Measurements from ENCODE around the gene TGFB2.
A peak's percentile ranks its signal among the peaks of the same experiment; 100 is the strongest.

The TGFB2 gene

GRCh38 chr1:218344814-218345672 is at the start of gene TGFB2:
Gene TGFB2, plus strand, starts transcription at chr1:218345336. Its CDS starts 1,366 bp downstream, at chr1:218346702.
- Histone ChIP-seq H3K4me1 (ENCODE audit: control insufficient read depth, insufficient read depth, low read length, unreplicated experiment) (peaks cover 12% of the 10 kb centered on the region), H3K27ac (ENCODE audit: low read depth, low read length) (peak within 1 kb of the TSS; percentile 55; the same call in 1 of the 2 replicates), H3K4me3 (ENCODE audit: low read depth, low read length) (peak within 1 kb of the TSS; percentile 81), H3K79me2 (ENCODE audit: control insufficient read depth, insufficient read depth, low read length, unreplicated experiment) (peaks cover 19% of the 10 kb centered on the region), H2AFZ (ENCODE audit: low read length, unreplicated experiment) (peak within 1 kb of the TSS; percentile 90), H3K36me3 (ENCODE audit: insufficient read depth, low read length) (no peaks in the 10 kb centered on the region), H3K27me3 (ENCODE audit: insufficient read depth, low read length) (no peaks in the 10 kb centered on the region)

- H3K4me3 ChIP-seq (ENCODE audit: low read depth, low read length) = no peak overlapping the region
- peaks cover 32% of the 10 kb centered on the region for H3K4me1 ChIP-seq (ENCODE audit: control insufficient read depth, insufficient read depth, low read length, unreplicated experiment)
- no peak overlapping the region for H3K27ac ChIP-seq (ENCODE audit: low read depth, low read length)
- no peak overlapping the region for H2AFZ ChIP-seq (ENCODE audit: low read length, unreplicated experiment)
- H3K79me2 ChIP-seq (ENCODE audit: control insufficient read depth, insufficient read depth, low read length, unreplicated experiment) = peaks cover 32% of the 10 kb centered on the region
- no peaks in the 10 kb centered on the region for H3K27me3 ChIP-seq (ENCODE audit: insufficient read depth, low read length)
- H3K36me3 ChIP-seq (ENCODE audit: insufficient read depth, low read length) = peaks cover 4% of the 10 kb centered on the region; the same call in 1 of the 2 replicates
These were observed 49.0 kb upstream of the TGFB2 start for GRCh38 chr1:218296162-218296561.

- peaks cover 35% of the 10 kb centered on the region for H3K79me2 ChIP-seq (ENCODE audit: control insufficient read depth, insufficient read depth, low read length, unreplicated experiment)
- H3K4me3 ChIP-seq (ENCODE audit: low read depth, low read length) = no peak overlapping the region
- H3K36me3 ChIP-seq (ENCODE audit: insufficient read depth, low read length) = peaks cover 4% of the 10 kb centered on the region; the same call in 1 of the 2 replicates
- H3K27me3 ChIP-seq (ENCODE audit: insufficient read depth, low read length) = no peaks in the 10 kb centered on the region
- H3K4me1 ChIP-seq (ENCODE audit: control insufficient read depth, insufficient read depth, low read length, unreplicated experiment) = peaks cover 32% of the 10 kb centered on the region
- no peak overlapping the region for H2AFZ ChIP-seq (ENCODE audit: low read length, unreplicated experiment)
- H3K27ac ChIP-seq (ENCODE audit: low read depth, low read length) = peak overlapping the region; percentile 54
These were observed 47.7 kb upstream of the TGFB2 start for GRCh38 chr1:218297461-218297860.

GRCh38 chr1:218297867-218298266 is 47.3 kb upstream of the TGFB2 start:
- Histone ChIP-seq H2AFZ (ENCODE audit: low read length, unreplicated experiment) (no peak overlapping the region), H3K4me3 (ENCODE audit: low read depth, low read length) (no peak overlapping the region; the same call in 1 of the 2 replicates), H3K4me1 (ENCODE audit: control insufficient read depth, insufficient read depth, low read length, unreplicated experiment) (peaks cover 32% of the 10 kb centered on the region), H3K79me2 (ENCODE audit: control insufficient read depth, insufficient read depth, low read length, unreplicated experiment) (peaks cover 33% of the 10 kb centered on the region), H3K36me3 (ENCODE audit: insufficient read depth, low read length) (peaks cover 5% of the 10 kb centered on the region; the same call in 1 of the 2 replicates), H3K27me3 (ENCODE audit: insufficient read depth, low read length) (no peaks in the 10 kb centered on the region), H3K27ac (ENCODE audit: low read depth, low read length) (peak overlapping the region; percentile 54)

- H2AFZ ChIP-seq (ENCODE audit: low read length, unreplicated experiment) = no peak overlapping the region
- H3K36me3 ChIP-seq (ENCODE audit: insufficient read depth, low read length) = peaks cover 7% of the 10 kb centered on the region; the same call in 1 of the 2 replicates
- H3K79me2 ChIP-seq (ENCODE audit: control insufficient read depth, insufficient read depth, low read length, unreplicated experiment) = peaks cover 33% of the 10 kb centered on the region
- no peak overlapping the region; the same call in 1 of the 2 replicates for H3K4me3 ChIP-seq (ENCODE audit: low read depth, low read length)
- H3K27me3 ChIP-seq (ENCODE audit: insufficient read depth, low read length) = no peaks in the 10 kb centered on the region
- H3K27ac ChIP-seq (ENCODE audit: low read depth, low read length) = peak overlapping the region; percentile 54
- peaks cover 32% of the 10 kb centered on the region for H3K4me1 ChIP-seq (ENCODE audit: control insufficient read depth, insufficient read depth, low read length, unreplicated experiment)
These were observed 46.7 kb upstream of the TGFB2 start for GRCh38 chr1:218298398-218298797.

GRCh38 chr1:218299416-218299815 is 45.7 kb upstream of the TGFB2 start:
- Histone ChIP-seq H3K79me2 (ENCODE audit: control insufficient read depth, insufficient read depth, low read length, unreplicated experiment) (peaks cover 33% of the 10 kb centered on the region), H3K27ac (ENCODE audit: low read depth, low read length) (0 out of 2 replicates have a peak overlapping the region, but pooled peaks have one; percentile 10), H3K36me3 (ENCODE audit: insufficient read depth, low read length) (peaks cover 3% of the 10 kb centered on the region; the same call in 1 of the 2 replicates)

GRCh38 chr1:218301217-218301616 is 43.9 kb upstream of the TGFB2 start:
- H3K4me1 ChIP-seq (ENCODE audit: control insufficient read depth, insufficient read depth, low read length, unreplicated experiment) = peaks cover 29% of the 10 kb centered on the region
- H2AFZ ChIP-seq (ENCODE audit: low read length, unreplicated experiment) = no peak overlapping the region
- H3K27ac ChIP-seq (ENCODE audit: low read depth, low read length) = no peak overlapping the region
- H3K27me3 ChIP-seq (ENCODE audit: insufficient read depth, low read length) = no peaks in the 10 kb centered on the region
- H3K79me2 ChIP-seq (ENCODE audit: control insufficient read depth, insufficient read depth, low read length, unreplicated experiment) = peaks cover 35% of the 10 kb centered on the region
- H3K4me3 ChIP-seq (ENCODE audit: low read depth, low read length) = no peak overlapping the region
- H3K36me3 ChIP-seq (ENCODE audit: insufficient read depth, low read length) = peaks cover 3% of the 10 kb centered on the region; the same call in 1 of the 2 replicates

More at GRCh38 chr1:218299416-218299815, 45.7 kb upstream of the TGFB2 start:
- H2AFZ ChIP-seq (ENCODE audit: low read length, unreplicated experiment) = no peak overlapping the region
- peaks cover 32% of the 10 kb centered on the region for H3K4me1 ChIP-seq (ENCODE audit: control insufficient read depth, insufficient read depth, low read length, unreplicated experiment)
- H3K4me3 ChIP-seq (ENCODE audit: low read depth, low read length) = no peak overlapping the region
- no peaks in the 10 kb centered on the region for H3K27me3 ChIP-seq (ENCODE audit: insufficient read depth, low read length)

- no peaks in the 10 kb centered on the region for H3K27me3 ChIP-seq (ENCODE audit: insufficient read depth, low read length)
- H3K4me1 ChIP-seq (ENCODE audit: control insufficient read depth, insufficient read depth, low read length, unreplicated experiment) = peaks cover 25% of the 10 kb centered on the region
- no peak overlapping the region for H3K4me3 ChIP-seq (ENCODE audit: low read depth, low read length)
- no peak overlapping the region for H3K27ac ChIP-seq (ENCODE audit: low read depth, low read length)
- peaks cover 37% of the 10 kb centered on the region for H3K79me2 ChIP-seq (ENCODE audit: control insufficient read depth, insufficient read depth, low read length, unreplicated experiment)
- H3K36me3 ChIP-seq (ENCODE audit: insufficient read depth, low read length) = peaks cover 3% of the 10 kb centered on the region; the same call in 1 of the 2 replicates
- no peak overlapping the region for H2AFZ ChIP-seq (ENCODE audit: low read length, unreplicated experiment)
These were observed 43.0 kb upstream of the TGFB2 start for GRCh38 chr1:218302155-218302554.

- H2AFZ ChIP-seq (ENCODE audit: low read length, unreplicated experiment) = no peak overlapping the region
- H3K4me3 ChIP-seq (ENCODE audit: low read depth, low read length) = no peak overlapping the region
- peaks cover 9% of the 10 kb centered on the region; the same call in 1 of the 2 replicates for H3K36me3 ChIP-seq (ENCODE audit: insufficient read depth, low read length)
- peaks cover 13% of the 10 kb centered on the region for H3K4me1 ChIP-seq (ENCODE audit: control insufficient read depth, insufficient read depth, low read length, unreplicated experiment)
- no peaks in the 10 kb centered on the region for H3K27me3 ChIP-seq (ENCODE audit: insufficient read depth, low read length)
- H3K79me2 ChIP-seq (ENCODE audit: control insufficient read depth, insufficient read depth, low read length, unreplicated experiment) = peaks cover 35% of the 10 kb centered on the region
- H3K27ac ChIP-seq (ENCODE audit: low read depth, low read length) = no peak overlapping the region
These were observed 41.8 kb upstream of the TGFB2 start for GRCh38 chr1:218303176-218303879.

- H3K36me3 ChIP-seq (ENCODE audit: insufficient read depth, low read length) = peaks cover 10% of the 10 kb centered on the region; the same call in 1 of the 2 replicates
- H3K27me3 ChIP-seq (ENCODE audit: insufficient read depth, low read length) = no peaks in the 10 kb centered on the region
- H3K79me2 ChIP-seq (ENCODE audit: control insufficient read depth, insufficient read depth, low read length, unreplicated experiment) = peaks cover 25% of the 10 kb centered on the region
- H3K4me3 ChIP-seq (ENCODE audit: low read depth, low read length) = no peak overlapping the region
- H3K27ac ChIP-seq (ENCODE audit: low read depth, low read length) = no peak overlapping the region
- peaks cover 4% of the 10 kb centered on the region for H3K4me1 ChIP-seq (ENCODE audit: control insufficient read depth, insufficient read depth, low read length, unreplicated experiment)
- H2AFZ ChIP-seq (ENCODE audit: low read length, unreplicated experiment) = no peak overlapping the region
These were observed 40.7 kb upstream of the TGFB2 start for GRCh38 chr1:218304281-218305039.
